Gastroesophageal sphincter (tissue), 3 donors: ENCODE results near the gene RNASEH2B.

ENCODE experiments used
- POLR2A ChIP-seq, 2 donors: fragments of 450-650 bp; IDR thresholded peaks; one replicate each; pipeline ENCODE4 v1.6.1; 2017; ENCODE audit warnings: antibody characterized with exemption in 2 of 2, mild to moderate bottlenecking in 2 of 2, moderate library complexity in 1 of 2
- POLR2AphosphoS5 ChIP-seq: sonication (generic); formaldehyde crosslinking; IDR thresholded peaks from one replicate; pipeline ENCODE4 v1.6.1; 2017; ENCODE audit warnings: antibody characterized with exemption
- TF ChIP-seq, protein P1 (sequence below), 4 experiments: fragments of 200-600 bp in 2 of 4; fragments of 450-650 bp in 2 of 4; sonication (generic) in 1 of 4; IDR thresholded peaks; one replicate each; pipeline ENCODE4 v1.5.1; 2017 to 2019; ENCODE audit warnings: antibody characterized with exemption in 4 of 4, mild to moderate bottlenecking in 2 of 4, moderate library complexity in 2 of 4

DNA sequence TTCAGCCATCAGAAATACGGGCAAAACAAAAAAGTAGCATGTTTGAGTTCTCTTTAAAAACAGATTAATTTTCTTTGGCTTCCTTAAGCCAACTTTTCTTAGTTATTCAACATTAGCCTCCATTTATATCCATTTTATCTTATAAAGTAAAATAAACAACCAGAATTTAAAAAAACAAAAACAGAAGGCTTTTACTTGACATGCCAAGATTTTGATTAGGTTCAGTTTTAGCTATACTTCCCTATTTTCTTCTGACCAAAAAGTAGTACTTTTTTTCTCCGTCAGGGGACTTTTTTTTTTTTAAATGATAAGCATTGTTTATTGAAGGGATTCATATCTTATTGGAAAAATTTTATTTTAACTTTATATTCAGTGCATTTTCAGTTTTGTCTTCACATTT, 18.1 kb downstream of the RNASEH2B start:
- TF ChIP-seq, protein P1, sequence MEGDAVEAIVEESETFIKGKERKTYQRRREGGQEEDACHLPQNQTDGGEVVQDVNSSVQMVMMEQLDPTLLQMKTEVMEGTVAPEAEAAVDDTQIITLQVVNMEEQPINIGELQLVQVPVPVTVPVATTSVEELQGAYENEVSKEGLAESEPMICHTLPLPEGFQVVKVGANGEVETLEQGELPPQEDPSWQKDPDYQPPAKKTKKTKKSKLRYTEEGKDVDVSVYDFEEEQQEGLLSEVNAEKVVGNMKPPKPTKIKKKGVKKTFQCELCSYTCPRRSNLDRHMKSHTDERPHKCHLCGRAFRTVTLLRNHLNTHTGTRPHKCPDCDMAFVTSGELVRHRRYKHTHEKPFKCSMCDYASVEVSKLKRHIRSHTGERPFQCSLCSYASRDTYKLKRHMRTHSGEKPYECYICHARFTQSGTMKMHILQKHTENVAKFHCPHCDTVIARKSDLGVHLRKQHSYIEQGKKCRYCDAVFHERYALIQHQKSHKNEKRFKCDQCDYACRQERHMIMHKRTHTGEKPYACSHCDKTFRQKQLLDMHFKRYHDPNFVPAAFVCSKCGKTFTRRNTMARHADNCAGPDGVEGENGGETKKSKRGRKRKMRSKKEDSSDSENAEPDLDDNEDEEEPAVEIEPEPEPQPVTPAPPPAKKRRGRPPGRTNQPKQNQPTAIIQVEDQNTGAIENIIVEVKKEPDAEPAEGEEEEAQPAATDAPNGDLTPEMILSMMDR (IDR thresholded peaks at IDR 0.05), result no peak
- TF ChIP-seq POLR2AphosphoS5 (no peak), POLR2A (IDR thresholded peaks at IDR 0.05) (no peak)
